Calu3 (cell line): ENCODE results near the gene DSE. TPM values are rescaled to one million over a fixed set of nuclear protein-coding genes. Genes with fewer than 3 reads are reported as not detected.

Experiments used
- BruUV-seq: library from RNA; stranded (reverse); fragments of 400-500 nt; replicated peaks from 2 replicates; lab custom pipeline; 2021; lab: Mats Ljungman, UMichigan
- CTCF ChIA-PET: fragments of 300-600 bp; sonication (Branson Sonifier 250); formaldehyde crosslinking; loops from one replicate; lab custom pipeline; 2022; ENCODE audit warnings: antibody characterized with exemption; lab: Charles Lee
- DNase-seq: peaks from one replicate; pipeline ENCODE4 v3.0.0; 2022
- H3K27ac Mint-ChIP-seq: one replicate; pipeline ENCODE4 v1.8.0; 2022; ENCODE audit warnings: mixed read lengths; ENCODE audit not compliant: unreplicated experiment
- H3K27me3 Mint-ChIP-seq: one replicate; pipeline ENCODE4 v1.8.0; 2022; ENCODE audit warnings: mixed read lengths; ENCODE audit not compliant: unreplicated experiment
- H3K36me3 Mint-ChIP-seq: one replicate; pipeline ENCODE4 v1.8.0; 2022; ENCODE audit warnings: mild to moderate bottlenecking, moderate library complexity, mixed read lengths; ENCODE audit not compliant: insufficient read depth, unreplicated experiment
- H3K4me1 Mint-ChIP-seq: one replicate; pipeline ENCODE4 v1.8.0; 2022; ENCODE audit warnings: mild to moderate bottlenecking, low read depth, mixed read lengths; ENCODE audit not compliant: unreplicated experiment
- H3K4me3 Mint-ChIP-seq: one replicate; pipeline ENCODE4 v1.8.0; 2022; ENCODE audit warnings: mild to moderate bottlenecking, low read depth, moderate library complexity, mixed read lengths; ENCODE audit not compliant: unreplicated experiment
- H3K9me3 Mint-ChIP-seq: one replicate; pipeline ENCODE4 v1.8.0; 2022; ENCODE audit warnings: low read depth, mixed read lengths; ENCODE audit not compliant: unreplicated experiment
- CTCF ChIP-seq: fragments of 200-600 bp; IDR thresholded peaks from one replicate; pipeline ENCODE4 v1.8.0; 2022; ENCODE audit warnings: antibody characterized with exemption; ENCODE audit not compliant: unreplicated experiment
- intact Hi-C: fragments of 100-400 bp; cut with micrococcal nuclease; formaldehyde crosslinking; loops from one replicate; pipeline ENCODE4 v1.10.0; 2022; ENCODE audit not compliant: unreplicated experiment
- total RNA-seq: library from RNA; stranded (reverse); gene quantifications from 2 replicates; pipeline ENCODE4 v1.2.3, GENCODE V29; 2022

Gene DSE
- total RNA-seq, 1 experiment from 2014 or later: 43.8 TPM

GRCh38 chr6:116386581-116387299, 16.0 kb downstream of the DSE start:
- DNase-seq: no peak
- intact Hi-C loops: loop anchor here (2.0 kb wide), 1 partner anchor 16 kb away; the partner anchor contains the start of gene DSE
- H3K4me3 Mint-ChIP-seq: peak overlapping the region; percentile 24
- peaks cover 6% of the 10 kb centered on the region for H3K36me3 Mint-ChIP-seq
- no peaks in the 10 kb centered on the region for H3K9me3 Mint-ChIP-seq
- TF ChIP-seq CTCF: no peak
- H3K27me3 Mint-ChIP-seq: no peaks in the 10 kb centered on the region
- BruUV-seq: no TSS peak
- peaks cover 47% of the 10 kb centered on the region for H3K4me1 Mint-ChIP-seq
- peak overlapping the region; percentile 81 for H3K27ac Mint-ChIP-seq
- CTCF ChIA-PET: interaction anchor here (1.7 kb wide), 1 partner anchor 15 kb away, joined by 4 read pairs; no protein-coding TSS in a partner anchor

- peaks cover 6% of the 10 kb centered on the region for H3K36me3 Mint-ChIP-seq
- CTCF ChIA-PET: interaction anchor here (1.7 kb wide), 1 partner anchor 16 kb away, joined by 4 read pairs; no protein-coding TSS in a partner anchor
- peak overlapping the region; percentile 24 for H3K4me3 Mint-ChIP-seq
- peaks cover 45% of the 10 kb centered on the region for H3K4me1 Mint-ChIP-seq
- no peaks in the 10 kb centered on the region for H3K9me3 Mint-ChIP-seq
- BruUV-seq: no TSS peak
- H3K27ac Mint-ChIP-seq: peak overlapping the region; percentile 81
- DNase-seq: peak; percentile 50
- no peak for TF ChIP-seq CTCF
- no peaks in the 10 kb centered on the region for H3K27me3 Mint-ChIP-seq
- intact Hi-C loops: loop anchor here (2.0 kb wide), 1 partner anchor 17 kb away; the partner anchor contains the start of gene DSE
Measured at GRCh38 chr6:116387374-116387773, 16.6 kb downstream of the DSE start.

- no peaks in the 10 kb centered on the region for H3K27me3 Mint-ChIP-seq
- intact Hi-C loops: no loop called here
- H3K36me3 Mint-ChIP-seq: peaks cover 6% of the 10 kb centered on the region
- BruUV-seq: no TSS peak
- H3K4me1 Mint-ChIP-seq: peaks cover 38% of the 10 kb centered on the region
- DNase-seq: no peak
- no peak overlapping the region for H3K4me3 Mint-ChIP-seq
- TF ChIP-seq CTCF: no peak
- no peaks in the 10 kb centered on the region for H3K9me3 Mint-ChIP-seq
- H3K27ac Mint-ChIP-seq: peak overlapping the region; percentile 81
- CTCF ChIA-PET: no interaction called here
Measured at GRCh38 chr6:116388924-116389323, 18.2 kb downstream of the DSE start.

- no peaks in the 10 kb centered on the region for H3K9me3 Mint-ChIP-seq
- no peak overlapping the region for H3K4me3 Mint-ChIP-seq
- no peak overlapping the region for H3K27ac Mint-ChIP-seq
- BruUV-seq: no TSS peak
- H3K27me3 Mint-ChIP-seq: no peaks in the 10 kb centered on the region
- CTCF ChIA-PET: no interaction called here
- no peak for DNase-seq
- peaks cover 6% of the 10 kb centered on the region for H3K36me3 Mint-ChIP-seq
- TF ChIP-seq CTCF: no peak
- intact Hi-C loops: no loop called here
- H3K4me1 Mint-ChIP-seq: peaks cover 38% of the 10 kb centered on the region
Measured at GRCh38 chr6:116389357-116389756, 18.6 kb downstream of the DSE start.
